GM23338 (cell line): Measurements from ENCODE around the gene SLC39A13. TPM values are rescaled to one million over a fixed set of nuclear protein-coding genes. Genes with fewer than 3 reads are reported as not detected.

Experiments used
- ATAC-seq: fragments of 200-7000 bp; cut with Tn5 transposase; 3 replicates; pipeline ENCODE4 v1.9.1; 2020
- DNase-seq: peaks from one replicate; pipeline ENCODE4 v3.0.0-alpha.2; 2015; ENCODE audit warnings: low spot score
- H2AFZ ChIP-seq: fragments of 200-600 bp; sonication (generic); 2 replicates; pipeline ENCODE4 v1.8.0; 2016; ENCODE audit warnings: antibody characterized with exemption, mild to moderate bottlenecking, moderate library complexity
- H3F3A ChIP-seq: fragments of 200-600 bp; sonication (generic); replicated peaks from 2 replicates; pipeline ENCODE4 v1.8.0; 2017; ENCODE audit warnings: antibody characterized with exemption, mixed run types, low read depth
- H3K27ac ChIP-seq: fragments of 200-600 bp; sonication (generic); 2 replicates; pipeline ENCODE4 v1.6.1; 2016; ENCODE audit warnings: low read depth
- H3K27me3 ChIP-seq: fragments of 200-600 bp; sonication (generic); 2 replicates; pipeline ENCODE4 v1.8.0; 2016; ENCODE audit warnings: mild to moderate bottlenecking, mixed run types, moderate library complexity; ENCODE audit not compliant: insufficient read depth
- H3K36me3 ChIP-seq: fragments of 200-600 bp; sonication (generic); 2 replicates; pipeline ENCODE4 v1.8.0; 2016; ENCODE audit warnings: mild to moderate bottlenecking; ENCODE audit not compliant: insufficient read depth
- H3K4me1 ChIP-seq: fragments of 200-600 bp; sonication (generic); 2 replicates; pipeline ENCODE4 v1.8.0; 2016; ENCODE audit warnings: mild to moderate bottlenecking, moderate library complexity; ENCODE audit not compliant: insufficient read depth
- H3K4me2 ChIP-seq: fragments of 200-600 bp; sonication (generic); 2 replicates; pipeline ENCODE4 v1.7.1; 2017; ENCODE audit warnings: mixed run types
- H3K4me3 ChIP-seq: fragments of 200-600 bp; sonication (generic); 2 replicates; pipeline ENCODE4 v1.6.1; 2016; ENCODE audit warnings: mixed run types
- H3K79me2 ChIP-seq: fragments of 200-600 bp; sonication (generic); replicated peaks from 2 replicates; pipeline ENCODE4 v1.8.0; 2017; ENCODE audit warnings: mild to moderate bottlenecking; ENCODE audit not compliant: insufficient read depth
- H3K9me2 ChIP-seq: fragments of 200-600 bp; sonication (generic); 2 replicates; pipeline ENCODE4 v1.8.0; 2017; ENCODE audit not compliant: insufficient read depth
- H4K20me1 ChIP-seq: fragments of 200-600 bp; sonication (generic); replicated peaks from 2 replicates; pipeline ENCODE4 v1.8.0; 2017; ENCODE audit warnings: mild to moderate bottlenecking; ENCODE audit not compliant: insufficient read depth
- H3K27ac Mint-ChIP-seq: 2 replicates; pipeline ENCODE4 v1.8.0; 2020; ENCODE audit warnings: inconsistent platforms, mild to moderate bottlenecking, moderate library complexity, mixed read lengths
- H3K27me3 Mint-ChIP-seq: 3 replicates; pipeline ENCODE4 v1.8.0; 2022; ENCODE audit warnings: low read depth, mild to moderate bottlenecking, moderate library complexity, mixed read lengths, inconsistent platforms; ENCODE audit not compliant: insufficient read depth, poor library complexity
- H3K36me3 Mint-ChIP-seq: 3 replicates; pipeline ENCODE4 v1.8.0; 2021; ENCODE audit warnings: low read depth, mild to moderate bottlenecking, inconsistent platforms, moderate library complexity, mixed read lengths
- H3K4me1 Mint-ChIP-seq: 3 replicates; pipeline ENCODE4 v1.8.0; 2020; ENCODE audit warnings: mild to moderate bottlenecking, inconsistent platforms, mixed read lengths
- H3K4me3 Mint-ChIP-seq: 3 replicates; pipeline ENCODE4 v1.8.0; 2021; ENCODE audit warnings: moderate library complexity, mild to moderate bottlenecking, inconsistent platforms, mixed read lengths
- H3K9me3 Mint-ChIP-seq: 3 replicates; pipeline ENCODE4 v1.8.0; 2020; ENCODE audit warnings: moderate library complexity, mild to moderate bottlenecking, inconsistent platforms, mixed read lengths
- CREB1 ChIP-seq: fragments of 250-450 bp; sonication (Bioruptor Pico); IDR thresholded peaks from 2 replicates; pipeline ENCODE4 v1.5.0; 2020; ENCODE audit warnings: low read depth, mild to moderate bottlenecking, moderate library complexity
- CTCF ChIP-seq, 2 experiments: fragments of 200-600 bp in 1 of 2; sonication (generic) in 1 of 2; conservative IDR thresholded peaks; 2 replicates each; pipeline versions ENCODE4 v1.5.1 to v1.6.1; 2016 to 2017; ENCODE audit warnings: antibody characterized with exemption in 2 of 2, low read depth in 2 of 2, mild to moderate bottlenecking in 2 of 2, moderate library complexity in 1 of 2
- ETS1 ChIP-seq: IDR thresholded peaks from 2 replicates; pipeline ENCODE4 v1.6.1; 2016; ENCODE audit warnings: antibody characterized with exemption
- EZH2 ChIP-seq: fragments of 200-600 bp; sonication (generic); IDR thresholded peaks from one replicate; pipeline ENCODE4 v1.8.0; 2017; ENCODE audit warnings: antibody characterized with exemption, mild to moderate bottlenecking, low read depth; ENCODE audit not compliant: unreplicated experiment
- JUNB ChIP-seq: IDR thresholded peaks from one replicate; pipeline ENCODE4 v1.6.1; 2016; ENCODE audit warnings: antibody characterized with exemption; ENCODE audit not compliant: unreplicated experiment
- POLR2AphosphoS5 ChIP-seq: IDR thresholded peaks from 2 replicates; pipeline ENCODE4 v1.6.1; 2016; ENCODE audit warnings: antibody characterized with exemption, low read depth
- REST ChIP-seq: IDR thresholded peaks from one replicate; pipeline ENCODE4 v1.6.1; 2018; ENCODE audit warnings: antibody characterized with exemption; ENCODE audit not compliant: unreplicated experiment
- STAT1 ChIP-seq: IDR thresholded peaks from one replicate; pipeline ENCODE4 v1.6.1; 2016; ENCODE audit warnings: antibody characterized with exemption; ENCODE audit not compliant: unreplicated experiment
- ZNF114 ChIP-seq: fragments of 250-450 bp; sonication (Bioruptor Pico); IDR thresholded peaks from 2 replicates; pipeline ENCODE4 v1.5.0; 2020; ENCODE audit warnings: mild to moderate bottlenecking, moderate library complexity
- ZNF331 ChIP-seq: fragments of 250-450 bp; sonication (Bioruptor Pico); IDR thresholded peaks from 2 replicates; pipeline ENCODE4 v1.5.0; 2020; ENCODE audit warnings: low read depth, mild to moderate bottlenecking, moderate library complexity
- polyA plus RNA-seq: library from polyadenylated mRNA; unstranded; fragments of >200 nt; fragmentation: Nextera tagmentation; extraction: Ambion mirVana; gene quantifications from 2 replicates; pipeline ENCODE4 v1.2.1, GENCODE V29; 2016
- total RNA-seq: library from RNA; depleted of rRNA; stranded (reverse); fragments of >200 nt; shearing (Covaris generic); gene quantifications from 2 replicates; pipeline ENCODE4 v1.2.3, GENCODE V29; 2014

The SLC39A13 gene
- total and polyA plus RNA-seq, 2 experiments from 2014 or later, result 15.8 to 32.7 TPM

GRCh38 chr11:47400768-47401279, 7.6 kb upstream of the SLC39A13 start:
- peaks cover 17% of the 10 kb centered on the region for H3K27me3 Mint-ChIP-seq
- H3K27ac Mint-ChIP-seq, result peak overlapping the region; percentile 86
- H2AFZ ChIP-seq, result peak overlapping the region; percentile 85
- H3K4me2 ChIP-seq, result peak overlapping the region; percentile 75
- H4K20me1 ChIP-seq, result no peaks in the 10 kb centered on the region
- ATAC-seq, result peak; percentile 63
- H3K9me2 ChIP-seq, result no peaks in the 10 kb centered on the region
- no peaks in the 10 kb centered on the region for H3K79me2 ChIP-seq
- peak overlapping the region; percentile 78 for H3K4me3 Mint-ChIP-seq
- peaks cover 21% of the 10 kb centered on the region for H3K4me1 ChIP-seq
- peak overlapping the region; percentile 53 for H3K4me3 ChIP-seq
- H3K4me1 Mint-ChIP-seq, result peaks cover 35% of the 10 kb centered on the region
- no peaks in the 10 kb centered on the region for H3K36me3 Mint-ChIP-seq
- peak overlapping the region; percentile 99 for H3K27ac ChIP-seq
- H3K27me3 ChIP-seq, result no peaks in the 10 kb centered on the region
- DNase-seq, result no peak
- H3K36me3 ChIP-seq, result no peaks in the 10 kb centered on the region
- TF ChIP-seq EZH2, result no peak
- no peak for TF ChIP-seq ZNF114 (CRISPR knock-in tag)
- no peak for TF ChIP-seq CTCF (conservative IDR thresholded peaks at IDR 0.05; ENCODE audit: low read depth in 2 of 2)
- no peak for TF ChIP-seq CREB1 (CRISPR knock-in tag)
- TF ChIP-seq JUNB, result no peak
- no peak for TF ChIP-seq POLR2AphosphoS5
- peak; percentile 33 for TF ChIP-seq REST
- peaks cover 23% of the 10 kb centered on the region; the same call in 1 of the 2 replicates for H3F3A ChIP-seq
- no peaks in the 10 kb centered on the region for H3K9me3 Mint-ChIP-seq

- Mint-ChIP-seq H3K27me3 (peaks cover 14% of the 10 kb centered on the region), H3K27ac (no peak overlapping the region), H3K9me3 (no peaks in the 10 kb centered on the region), H3K36me3 (no peaks in the 10 kb centered on the region), H3K4me1 (peaks cover 40% of the 10 kb centered on the region), H3K4me3 (no peak overlapping the region)
- no peak overlapping the region for H3K27ac ChIP-seq
- H3F3A ChIP-seq, result peaks cover 32% of the 10 kb centered on the region
- no peaks in the 10 kb centered on the region for H4K20me1 ChIP-seq
- H3K36me3 ChIP-seq, result no peaks in the 10 kb centered on the region
- H3K4me2 ChIP-seq, result no peak overlapping the region
- DNase-seq (no peak), ATAC-seq (no peak)
- peak overlapping the region; percentile 78 for H2AFZ ChIP-seq
- no peak overlapping the region for H3K4me3 ChIP-seq
- peaks cover 28% of the 10 kb centered on the region for H3K4me1 ChIP-seq
- H3K27me3 ChIP-seq, result no peaks in the 10 kb centered on the region
- H3K9me2 ChIP-seq, result no peaks in the 10 kb centered on the region
- H3K79me2 ChIP-seq, result no peaks in the 10 kb centered on the region
- TF ChIP-seq ETS1 (no peak), ZNF331 (CRISPR knock-in tag) (no peak), STAT1 (no peak), POLR2AphosphoS5 (no peak), REST (no peak), CREB1 (CRISPR knock-in tag) (no peak)
Measured at GRCh38 chr11:47403135-47403534, 5.3 kb upstream of the SLC39A13 start.
